Mesothelial cell of epicardium (in vitro differentiated cells): ENCODE data around the gene UQCR11. TPM values are rescaled to one million over a fixed set of nuclear protein-coding genes. Genes with fewer than 3 reads are reported as not detected.

ENCODE experiments used
- DNase-seq, 2 experiments: peaks; one replicate each; pipeline ENCODE4 v3.0.0; 2021; ENCODE audit warnings: low spot score in 2 of 2; ENCODE audit not compliant: unreplicated experiment in 2 of 2
- H3K27ac Mint-ChIP-seq: 2 replicates; pipeline ENCODE4 v1.8.0; 2021; ENCODE audit warnings: mixed read lengths
- H3K27me3 Mint-ChIP-seq: 2 replicates; pipeline ENCODE4 v1.8.0; 2021; ENCODE audit warnings: low read depth, mixed read lengths
- H3K36me3 Mint-ChIP-seq: 2 replicates; pipeline ENCODE4 v1.8.0; 2021; ENCODE audit warnings: mixed read lengths
- H3K4me1 Mint-ChIP-seq: 2 replicates; pipeline ENCODE4 v1.8.0; 2021; ENCODE audit warnings: mixed read lengths
- H3K4me3 Mint-ChIP-seq: 2 replicates; pipeline ENCODE4 v1.8.0; 2021; ENCODE audit warnings: mild to moderate bottlenecking, moderate library complexity, mixed read lengths
- H3K9me3 Mint-ChIP-seq: 2 replicates; pipeline ENCODE4 v1.8.0; 2021; ENCODE audit warnings: mixed read lengths
- total RNA-seq: library from RNA; stranded (reverse); gene quantifications from 3 replicates; pipeline ENCODE4 v1.2.1, GENCODE V29; 2021
- TF ChIP-seq, protein P1 (sequence below): fragments of 200-600 bp; sonication (generic); IDR thresholded peaks from one replicate; pipeline ENCODE4 v1.5.0; 2021; ENCODE audit warnings: antibody characterized with exemption; ENCODE audit not compliant: unreplicated experiment

UQCR11 gene
- total RNA-seq, 1 donor from 2014 or later, result 143 TPM

DNA sequence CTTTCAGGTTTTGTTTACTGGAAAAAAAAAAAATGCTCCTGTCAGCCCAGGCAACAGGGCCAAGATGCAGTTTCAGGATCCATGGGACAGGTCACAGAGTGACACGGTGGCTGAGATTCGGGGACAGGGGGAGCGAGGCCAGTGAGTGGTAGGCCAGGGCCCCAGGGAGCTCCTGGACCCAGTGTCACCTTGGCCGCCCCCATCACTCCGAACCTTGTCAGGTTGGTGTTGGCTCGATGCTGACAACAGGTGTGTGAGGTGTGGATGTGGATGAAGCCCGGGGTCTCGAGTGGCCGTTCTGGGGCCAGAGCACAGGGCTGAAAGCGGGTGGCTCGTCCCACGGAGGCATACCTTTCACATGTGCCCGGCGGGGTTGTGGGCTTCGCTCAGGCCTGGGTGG is 6.1 kb upstream of the UQCR11 start:
- Mint-ChIP-seq H3K36me3 (peaks cover 28% of the 10 kb centered on the region), H3K4me3 (no peak overlapping the region), H3K27me3 (no peaks in the 10 kb centered on the region), H3K27ac (no peak overlapping the region), H3K4me1 (no peaks in the 10 kb centered on the region), H3K9me3 (no peaks in the 10 kb centered on the region)
- TF ChIP-seq, protein P1, sequence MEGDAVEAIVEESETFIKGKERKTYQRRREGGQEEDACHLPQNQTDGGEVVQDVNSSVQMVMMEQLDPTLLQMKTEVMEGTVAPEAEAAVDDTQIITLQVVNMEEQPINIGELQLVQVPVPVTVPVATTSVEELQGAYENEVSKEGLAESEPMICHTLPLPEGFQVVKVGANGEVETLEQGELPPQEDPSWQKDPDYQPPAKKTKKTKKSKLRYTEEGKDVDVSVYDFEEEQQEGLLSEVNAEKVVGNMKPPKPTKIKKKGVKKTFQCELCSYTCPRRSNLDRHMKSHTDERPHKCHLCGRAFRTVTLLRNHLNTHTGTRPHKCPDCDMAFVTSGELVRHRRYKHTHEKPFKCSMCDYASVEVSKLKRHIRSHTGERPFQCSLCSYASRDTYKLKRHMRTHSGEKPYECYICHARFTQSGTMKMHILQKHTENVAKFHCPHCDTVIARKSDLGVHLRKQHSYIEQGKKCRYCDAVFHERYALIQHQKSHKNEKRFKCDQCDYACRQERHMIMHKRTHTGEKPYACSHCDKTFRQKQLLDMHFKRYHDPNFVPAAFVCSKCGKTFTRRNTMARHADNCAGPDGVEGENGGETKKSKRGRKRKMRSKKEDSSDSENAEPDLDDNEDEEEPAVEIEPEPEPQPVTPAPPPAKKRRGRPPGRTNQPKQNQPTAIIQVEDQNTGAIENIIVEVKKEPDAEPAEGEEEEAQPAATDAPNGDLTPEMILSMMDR, result no peak
- no peak for DNase-seq

DNA sequence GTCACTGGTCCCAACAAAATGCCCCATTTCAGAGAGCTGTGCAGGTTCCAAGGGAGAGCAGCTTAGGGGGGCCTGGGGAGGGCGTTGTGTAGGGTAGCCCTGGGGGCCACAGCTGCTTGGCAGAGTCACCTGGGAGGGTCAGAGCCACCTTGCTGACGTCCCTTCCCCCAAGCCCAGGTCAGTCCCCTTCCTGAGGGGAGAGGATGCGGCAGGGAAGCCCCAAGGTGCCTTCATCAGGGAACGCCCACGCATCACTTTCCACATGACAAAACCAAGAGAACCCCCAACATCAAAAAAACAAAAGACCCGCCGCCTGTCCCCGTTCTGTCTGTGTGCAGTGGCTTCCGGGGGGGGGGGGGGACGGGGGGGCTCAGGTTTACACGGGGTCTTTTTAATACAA is 5.3 kb upstream of the UQCR11 start:
- TF ChIP-seq, protein P1, result no peak
- Mint-ChIP-seq H3K9me3 (no peaks in the 10 kb centered on the region), H3K4me1 (peaks cover 5% of the 10 kb centered on the region), H3K4me3 (no peak overlapping the region), H3K27ac (no peak overlapping the region), H3K36me3 (peaks cover 23% of the 10 kb centered on the region), H3K27me3 (no peaks in the 10 kb centered on the region)
- no peak for DNase-seq

DNA sequence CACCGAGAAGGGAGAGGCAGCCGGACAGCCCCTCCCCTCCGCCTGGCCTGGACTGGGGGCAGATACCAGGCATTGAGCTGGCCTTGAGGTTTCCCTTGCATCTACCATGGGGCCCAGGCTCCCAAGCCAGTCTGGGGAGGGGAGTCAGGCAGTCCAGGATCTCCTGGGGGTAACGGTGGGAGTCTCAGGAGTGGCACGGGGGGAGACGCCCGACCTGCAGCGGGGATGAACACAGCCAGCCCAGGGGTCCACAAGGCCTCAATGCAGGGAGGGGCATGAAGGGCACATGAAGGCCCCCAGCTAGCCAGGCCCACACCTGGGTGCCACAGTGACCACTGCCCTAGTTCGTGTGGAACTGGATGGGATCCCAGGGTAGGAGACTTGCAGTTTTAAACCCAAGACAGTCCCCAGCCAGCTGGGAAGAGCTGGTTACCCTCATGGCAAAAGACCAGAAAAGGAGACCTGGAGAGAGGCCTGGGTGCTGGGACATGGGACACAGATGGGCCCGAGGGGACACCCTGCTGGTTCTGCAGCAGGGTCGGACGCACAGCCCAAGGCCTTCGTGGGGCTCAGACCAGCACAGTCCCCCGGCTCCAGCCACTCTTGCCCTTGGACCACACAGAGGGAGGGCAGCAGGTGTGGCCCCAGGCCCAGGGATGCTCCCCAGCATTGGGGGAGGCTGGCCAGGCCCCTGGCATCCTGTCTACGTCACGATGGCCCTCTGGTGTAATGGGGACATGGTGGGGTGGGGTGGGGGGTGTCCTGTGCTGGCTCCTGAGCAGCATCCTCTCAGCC is 4.6 kb upstream of the UQCR11 start:
- no peak overlapping the region for H3K4me3 Mint-ChIP-seq
- H3K9me3 Mint-ChIP-seq, result no peaks in the 10 kb centered on the region
- DNase-seq, result no peak
- H3K27me3 Mint-ChIP-seq, result no peaks in the 10 kb centered on the region
- H3K36me3 Mint-ChIP-seq, result peaks cover 18% of the 10 kb centered on the region
- H3K4me1 Mint-ChIP-seq, result peaks cover 5% of the 10 kb centered on the region
- no peak overlapping the region for H3K27ac Mint-ChIP-seq
- TF ChIP-seq, protein P1, result no peak

DNA sequence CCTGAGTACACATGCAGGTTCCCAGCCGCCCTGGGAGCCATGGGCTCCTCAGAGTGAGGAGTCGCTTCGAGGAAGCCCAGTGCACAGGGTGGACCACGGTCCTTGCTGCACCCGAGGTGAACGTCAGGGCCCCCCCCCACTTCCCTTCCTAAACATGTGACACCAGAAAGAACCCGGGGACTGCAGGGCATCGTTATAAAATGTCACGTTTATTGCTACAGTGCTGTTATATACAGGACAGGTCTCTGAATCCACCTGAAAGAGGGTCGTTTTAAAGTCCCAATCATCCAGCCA is 3.8 kb upstream of the UQCR11 start:
- no peak overlapping the region for H3K4me3 Mint-ChIP-seq
- H3K4me1 Mint-ChIP-seq, result peaks cover 5% of the 10 kb centered on the region
- H3K36me3 Mint-ChIP-seq, result peaks cover 11% of the 10 kb centered on the region
- H3K27me3 Mint-ChIP-seq, result no peaks in the 10 kb centered on the region
- H3K27ac Mint-ChIP-seq, result no peak overlapping the region
- no peaks in the 10 kb centered on the region for H3K9me3 Mint-ChIP-seq
- TF ChIP-seq, protein P1, result no peak
- DNase-seq, result no peak

DNA sequence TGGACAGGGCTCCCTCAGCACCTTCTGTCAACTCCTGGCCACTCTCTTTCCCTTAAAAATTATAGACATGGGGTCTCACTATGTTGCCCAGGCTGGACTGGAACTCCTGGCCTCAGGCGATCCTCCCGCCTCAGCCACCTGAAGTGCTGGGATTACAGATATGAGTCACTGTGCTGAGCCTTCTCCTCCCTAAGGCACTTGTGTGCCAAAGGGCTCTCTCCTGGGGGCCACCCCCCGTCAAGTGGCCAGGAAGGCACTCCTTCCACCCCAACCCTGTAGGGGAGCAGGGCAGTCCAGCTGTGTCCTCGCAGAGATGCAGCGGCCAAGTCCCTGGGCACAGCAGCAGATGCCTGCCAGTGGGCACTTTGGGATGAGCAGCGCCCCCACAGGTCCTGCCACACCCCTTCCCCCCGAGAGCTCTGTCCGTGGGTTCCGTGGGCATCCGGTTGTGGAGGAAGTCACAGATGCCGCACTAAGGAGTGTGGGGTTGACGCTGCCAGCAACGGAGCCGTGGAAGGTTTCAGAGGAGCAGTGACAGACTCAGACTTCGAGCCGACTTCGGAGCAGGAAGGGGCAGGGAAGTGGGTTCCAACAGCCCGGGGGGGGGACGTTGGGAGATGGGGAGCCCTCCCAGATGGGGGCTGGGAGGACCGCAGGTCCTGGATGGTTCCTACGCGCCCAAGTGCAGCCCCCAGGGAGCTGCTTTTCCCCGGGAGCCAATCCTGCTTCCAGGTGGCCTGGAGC is 3.3 kb upstream of the UQCR11 start:
- Mint-ChIP-seq H3K4me1 (peaks cover 5% of the 10 kb centered on the region), H3K27me3 (no peaks in the 10 kb centered on the region), H3K9me3 (no peaks in the 10 kb centered on the region), H3K4me3 (no peak overlapping the region), H3K27ac (no peak overlapping the region), H3K36me3 (peaks cover 9% of the 10 kb centered on the region)
- DNase-seq, result no peak
- TF ChIP-seq, protein P1, result no peak
